Measurements from ENCODE around the gene LARGE2.

The LARGE2 gene

GRCh38 chr11:45925550-45925949, 3.1 kb downstream of the LARGE2 start:
- no peak overlapping the region for H2BK5ac ChIP-seq (ENCODE audit: low read length)
- no peak overlapping the region for H3K4ac ChIP-seq (ENCODE audit: low read depth, low read length)
- H3K9ac ChIP-seq (ENCODE audit: low read length), result no peak overlapping the region
- no peaks in the 10 kb centered on the region for H3K36me3 ChIP-seq (ENCODE audit: control insufficient read depth, insufficient read depth, low read length)
- H3K27me3 ChIP-seq (ENCODE audit: insufficient read depth, low read length, poor library complexity), result no peaks in the 10 kb centered on the region
- no peak overlapping the region for H4K5ac ChIP-seq (ENCODE audit: low read length)
- no peaks in the 10 kb centered on the region for H3K79me2 ChIP-seq (ENCODE audit: control insufficient read depth, insufficient read depth, low read length)
- no peaks in the 10 kb centered on the region for H3K79me1 ChIP-seq (ENCODE audit: low read length)
- H4K8ac ChIP-seq (ENCODE audit: low read depth, low read length), result no peak overlapping the region
- no peak overlapping the region for H3K18ac ChIP-seq (ENCODE audit: low read length)
- H3K4me3 ChIP-seq (ENCODE audit: low read length), result no peak overlapping the region
- H2BK15ac ChIP-seq (replicated peaks; ENCODE audit: low read depth), result no peak overlapping the region
- H3K4me2 ChIP-seq (ENCODE audit: low read length), result no peak overlapping the region
- no peak overlapping the region for H2AK5ac ChIP-seq (ENCODE audit: low read length)
- no CpG with 5 or more reads among the region's 3 CpGs for WGBS (ENCODE audit: extremely low coverage, insufficient coverage, low lambda C conversion rate)
- no peaks in the 10 kb centered on the region for H3K4me1 ChIP-seq (ENCODE audit: control insufficient read depth, low read depth, low read length)
- DNase-seq, result no peak
- no peak overlapping the region for H3K23ac ChIP-seq (ENCODE audit: low read length)
- no peak overlapping the region for H2BK120ac ChIP-seq (ENCODE audit: low read depth, low read length)
- no peak overlapping the region for H3K56ac ChIP-seq (ENCODE audit: low read length)
- no peak overlapping the region for H3K27ac ChIP-seq (ENCODE audit: low read depth, low read length)

- Histone ChIP-seq H3K27me3 (ENCODE audit: insufficient read depth, low read length, poor library complexity) (no peaks in the 10 kb centered on the region), H2AK5ac (ENCODE audit: low read length) (no peak overlapping the region), H3K79me2 (ENCODE audit: control insufficient read depth, insufficient read depth, low read length) (no peaks in the 10 kb centered on the region), H3K4me2 (ENCODE audit: low read length) (no peak overlapping the region), H3K36me3 (ENCODE audit: control insufficient read depth, insufficient read depth, low read length) (no peaks in the 10 kb centered on the region), H3K18ac (ENCODE audit: low read length) (no peak overlapping the region), H4K5ac (ENCODE audit: low read length) (no peak overlapping the region), H3K56ac (ENCODE audit: low read length) (no peak overlapping the region), H3K9ac (ENCODE audit: low read length) (no peak overlapping the region), H3K4me3 (ENCODE audit: low read length) (no peak overlapping the region), H3K4me1 (ENCODE audit: control insufficient read depth, low read depth, low read length) (no peaks in the 10 kb centered on the region), H2BK120ac (ENCODE audit: low read depth, low read length) (no peak overlapping the region), H3K79me1 (ENCODE audit: low read length) (no peaks in the 10 kb centered on the region), H3K4ac (ENCODE audit: low read depth, low read length) (no peak overlapping the region), H2BK15ac (replicated peaks; ENCODE audit: low read depth) (no peak overlapping the region), H3K27ac (ENCODE audit: low read depth, low read length) (no peak overlapping the region), H3K23ac (ENCODE audit: low read length) (no peak overlapping the region), H2BK5ac (ENCODE audit: low read length) (no peak overlapping the region), H4K8ac (ENCODE audit: low read depth, low read length) (no peak overlapping the region)
- WGBS (ENCODE audit: extremely low coverage, insufficient coverage, low lambda C conversion rate), result no CpG with 5 or more reads among the region's 12 CpGs
- DNase-seq, result no peak
Measured at GRCh38 chr11:45926001-45926401, 3.5 kb downstream of the LARGE2 start.

GRCh38 chr11:45926536-45927331, 4.3 kb downstream of the LARGE2 start:
- no CpG with 5 or more reads among the region's 12 CpGs for WGBS (ENCODE audit: extremely low coverage, insufficient coverage, low lambda C conversion rate)
- no peak overlapping the region for H2AK5ac ChIP-seq (ENCODE audit: low read length)

GRCh38 chr11:45927332-45927683, 4.9 kb downstream of the LARGE2 start:
- WGBS (ENCODE audit: extremely low coverage, insufficient coverage, low lambda C conversion rate), result no CpG with 5 or more reads among the region's 15 CpGs

More at GRCh38 chr11:45926536-45927331, 4.3 kb downstream of the LARGE2 start:
- no peaks in the 10 kb centered on the region for H3K36me3 ChIP-seq (ENCODE audit: control insufficient read depth, insufficient read depth, low read length)
- H2BK15ac ChIP-seq (replicated peaks; ENCODE audit: low read depth), result no peak overlapping the region
- no peaks in the 10 kb centered on the region for H3K79me2 ChIP-seq (ENCODE audit: control insufficient read depth, insufficient read depth, low read length)
- DNase-seq, result no peak
- H3K4ac ChIP-seq (ENCODE audit: low read depth, low read length), result no peak overlapping the region
- no peak overlapping the region for H2BK5ac ChIP-seq (ENCODE audit: low read length)
- no peak overlapping the region for H4K8ac ChIP-seq (ENCODE audit: low read depth, low read length)
- no peak overlapping the region for H3K4me2 ChIP-seq (ENCODE audit: low read length)
- H4K5ac ChIP-seq (ENCODE audit: low read length), result no peak overlapping the region
- H3K4me3 ChIP-seq (ENCODE audit: low read length), result no peak overlapping the region
- no peak overlapping the region for H3K56ac ChIP-seq (ENCODE audit: low read length)
- no peak overlapping the region for H3K18ac ChIP-seq (ENCODE audit: low read length)
- no peak overlapping the region for H3K23ac ChIP-seq (ENCODE audit: low read length)
- H3K9ac ChIP-seq (ENCODE audit: low read length), result no peak overlapping the region
- H3K27ac ChIP-seq (ENCODE audit: low read depth, low read length), result no peak overlapping the region
- H3K79me1 ChIP-seq (ENCODE audit: low read length), result no peaks in the 10 kb centered on the region
- H2BK120ac ChIP-seq (ENCODE audit: low read depth, low read length), result no peak overlapping the region
- H3K4me1 ChIP-seq (ENCODE audit: control insufficient read depth, low read depth, low read length), result no peaks in the 10 kb centered on the region
- no peaks in the 10 kb centered on the region for H3K27me3 ChIP-seq (ENCODE audit: insufficient read depth, low read length, poor library complexity)

GRCh38 chr11:45927684-45928413, 5.4 kb downstream of the LARGE2 start:
- H3K4me2 ChIP-seq (ENCODE audit: low read length), result no peak overlapping the region
- no peak overlapping the region for H3K18ac ChIP-seq (ENCODE audit: low read length)

More at GRCh38 chr11:45927332-45927683, 4.9 kb downstream of the LARGE2 start:
- H4K8ac ChIP-seq (ENCODE audit: low read depth, low read length), result no peak overlapping the region
- H3K4ac ChIP-seq (ENCODE audit: low read depth, low read length), result no peak overlapping the region
- H2AK5ac ChIP-seq (ENCODE audit: low read length), result no peak overlapping the region
- no peak overlapping the region for H3K4me3 ChIP-seq (ENCODE audit: low read length)
- no peaks in the 10 kb centered on the region for H3K4me1 ChIP-seq (ENCODE audit: control insufficient read depth, low read depth, low read length)
- H3K79me1 ChIP-seq (ENCODE audit: low read length), result no peaks in the 10 kb centered on the region
- no peak overlapping the region for H2BK15ac ChIP-seq (replicated peaks; ENCODE audit: low read depth)
- H3K18ac ChIP-seq (ENCODE audit: low read length), result no peak overlapping the region
- no peak overlapping the region for H3K23ac ChIP-seq (ENCODE audit: low read length)
- H3K36me3 ChIP-seq (ENCODE audit: control insufficient read depth, insufficient read depth, low read length), result no peaks in the 10 kb centered on the region
- H2BK120ac ChIP-seq (ENCODE audit: low read depth, low read length), result no peak overlapping the region
- DNase-seq, result no peak
- no peak overlapping the region for H3K27ac ChIP-seq (ENCODE audit: low read depth, low read length)
- H3K56ac ChIP-seq (ENCODE audit: low read length), result no peak overlapping the region
- no peak overlapping the region for H3K4me2 ChIP-seq (ENCODE audit: low read length)
- no peak overlapping the region for H3K9ac ChIP-seq (ENCODE audit: low read length)
- no peak overlapping the region for H2BK5ac ChIP-seq (ENCODE audit: low read length)
- no peak overlapping the region for H4K5ac ChIP-seq (ENCODE audit: low read length)
- H3K27me3 ChIP-seq (ENCODE audit: insufficient read depth, low read length, poor library complexity), result no peaks in the 10 kb centered on the region
- H3K79me2 ChIP-seq (ENCODE audit: control insufficient read depth, insufficient read depth, low read length), result no peaks in the 10 kb centered on the region

More at GRCh38 chr11:45927684-45928413, 5.4 kb downstream of the LARGE2 start:
- Histone ChIP-seq H3K4me3 (ENCODE audit: low read length) (no peak overlapping the region), H2BK120ac (ENCODE audit: low read depth, low read length) (no peak overlapping the region), H2BK15ac (replicated peaks; ENCODE audit: low read depth) (no peak overlapping the region), H3K27ac (ENCODE audit: low read depth, low read length) (no peak overlapping the region), H2AK5ac (ENCODE audit: low read length) (no peak overlapping the region), H2BK5ac (ENCODE audit: low read length) (no peak overlapping the region), H3K79me2 (ENCODE audit: control insufficient read depth, insufficient read depth, low read length) (no peaks in the 10 kb centered on the region), H4K8ac (ENCODE audit: low read depth, low read length) (no peak overlapping the region), H3K79me1 (ENCODE audit: low read length) (no peaks in the 10 kb centered on the region), H4K5ac (ENCODE audit: low read length) (no peak overlapping the region), H3K56ac (ENCODE audit: low read length) (no peak overlapping the region), H3K36me3 (ENCODE audit: control insufficient read depth, insufficient read depth, low read length) (no peaks in the 10 kb centered on the region), H3K4me1 (ENCODE audit: control insufficient read depth, low read depth, low read length) (no peaks in the 10 kb centered on the region), H3K23ac (ENCODE audit: low read length) (no peak overlapping the region), H3K4ac (ENCODE audit: low read depth, low read length) (no peak overlapping the region), H3K27me3 (ENCODE audit: insufficient read depth, low read length, poor library complexity) (no peaks in the 10 kb centered on the region), H3K9ac (ENCODE audit: low read length) (no peak overlapping the region)
- no CpG with 5 or more reads among the region's 27 CpGs for WGBS (ENCODE audit: extremely low coverage, insufficient coverage, low lambda C conversion rate)
- no peak for DNase-seq

All from mesendoderm (in vitro differentiated cells).